ENCODE data around the gene RND3. TPM values are rescaled to one million over a fixed set of nuclear protein-coding genes. Genes with fewer than 3 reads are reported as not detected.

The RND3 gene
- total RNA-seq, 4 donors from 2014 or later, result 12.6 to 69.4 (median 41.1) TPM

DNA sequence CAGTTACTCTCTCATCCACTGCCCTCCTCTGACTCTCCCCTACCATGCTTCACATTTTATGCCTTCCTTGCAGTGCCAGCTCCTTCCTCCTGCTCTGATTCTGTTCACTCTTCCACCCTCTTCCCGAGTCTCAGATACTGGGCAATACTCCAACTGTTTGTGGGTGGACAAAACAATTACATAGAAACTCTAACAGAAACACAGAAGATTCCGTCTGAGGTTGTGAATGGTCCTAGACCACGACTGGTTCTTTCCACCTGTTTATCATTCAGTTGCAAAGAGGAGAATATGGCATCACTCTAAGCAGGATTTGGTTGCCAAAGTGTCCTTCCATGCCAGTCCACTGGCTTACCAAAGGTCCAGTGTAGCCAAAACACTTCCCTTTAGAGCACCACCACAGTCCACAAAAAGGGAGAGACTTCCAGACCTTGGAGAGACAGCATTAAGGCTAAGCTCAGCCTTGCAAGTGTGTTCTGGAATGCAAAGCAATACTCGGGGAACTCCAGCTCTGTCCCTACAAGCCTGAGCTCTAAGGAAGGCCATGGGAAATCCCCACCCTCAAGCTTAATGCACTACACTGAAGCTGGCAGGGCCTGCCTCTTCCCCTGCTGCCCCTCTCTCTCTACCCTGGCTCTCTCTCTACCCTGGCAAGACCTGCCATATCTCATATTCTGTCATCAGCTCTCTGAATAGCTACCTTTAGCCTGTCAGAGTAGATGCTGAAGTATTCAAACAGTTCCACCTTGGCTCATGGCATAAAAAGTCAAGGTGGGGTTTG lies 33.6 kb upstream of the RND3 start:
- H3K27me3 ChIP-seq, result no peaks in the 10 kb centered on the region
- H3K4me3 ChIP-seq, result no peak overlapping the region
- no peak overlapping the region for H3K27ac ChIP-seq
- H3K9me3 ChIP-seq, result no peaks in the 10 kb centered on the region
- no peaks in the 10 kb centered on the region for H3K36me3 ChIP-seq
- no peak for TF ChIP-seq POLR2A (IDR thresholded peaks at IDR 0.05)
- TF ChIP-seq, protein P1, sequence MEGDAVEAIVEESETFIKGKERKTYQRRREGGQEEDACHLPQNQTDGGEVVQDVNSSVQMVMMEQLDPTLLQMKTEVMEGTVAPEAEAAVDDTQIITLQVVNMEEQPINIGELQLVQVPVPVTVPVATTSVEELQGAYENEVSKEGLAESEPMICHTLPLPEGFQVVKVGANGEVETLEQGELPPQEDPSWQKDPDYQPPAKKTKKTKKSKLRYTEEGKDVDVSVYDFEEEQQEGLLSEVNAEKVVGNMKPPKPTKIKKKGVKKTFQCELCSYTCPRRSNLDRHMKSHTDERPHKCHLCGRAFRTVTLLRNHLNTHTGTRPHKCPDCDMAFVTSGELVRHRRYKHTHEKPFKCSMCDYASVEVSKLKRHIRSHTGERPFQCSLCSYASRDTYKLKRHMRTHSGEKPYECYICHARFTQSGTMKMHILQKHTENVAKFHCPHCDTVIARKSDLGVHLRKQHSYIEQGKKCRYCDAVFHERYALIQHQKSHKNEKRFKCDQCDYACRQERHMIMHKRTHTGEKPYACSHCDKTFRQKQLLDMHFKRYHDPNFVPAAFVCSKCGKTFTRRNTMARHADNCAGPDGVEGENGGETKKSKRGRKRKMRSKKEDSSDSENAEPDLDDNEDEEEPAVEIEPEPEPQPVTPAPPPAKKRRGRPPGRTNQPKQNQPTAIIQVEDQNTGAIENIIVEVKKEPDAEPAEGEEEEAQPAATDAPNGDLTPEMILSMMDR (IDR thresholded peaks at IDR 0.05), result no peak
- DNase-seq, result no peak
- intact Hi-C loops (cut with DNase I; ENCODE audit: low total_unique reads), result no loop called here
- H3K4me1 ChIP-seq, result no peaks in the 10 kb centered on the region

DNA sequence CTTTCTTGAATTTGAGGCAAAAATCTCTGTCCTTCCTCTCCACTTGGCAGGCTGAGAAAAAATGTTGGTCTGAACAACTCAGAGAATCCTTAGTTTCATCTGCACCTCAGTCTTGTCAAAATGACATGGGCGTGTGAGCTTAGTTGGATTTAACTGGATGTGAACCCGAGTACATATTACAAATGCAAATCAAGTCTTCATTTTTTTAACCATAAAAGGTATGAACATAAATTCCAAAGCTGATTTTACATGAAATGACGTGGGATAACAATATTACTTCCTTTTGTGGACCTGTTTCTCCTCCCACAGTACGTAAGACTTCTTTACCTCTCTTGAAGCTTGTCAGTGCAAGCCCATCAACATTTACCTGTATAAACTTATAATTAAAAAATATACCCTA lies 32.6 kb upstream of the RND3 start:
- intact Hi-C loops (cut with DNase I; ENCODE audit: low total_unique reads), result no loop called here
- no peaks in the 10 kb centered on the region for H3K27me3 ChIP-seq
- no peak for TF ChIP-seq POLR2A (IDR thresholded peaks at IDR 0.05)
- TF ChIP-seq, protein P1 (IDR thresholded peaks at IDR 0.05), result no peak
- no peak for DNase-seq
- no peaks in the 10 kb centered on the region for H3K36me3 ChIP-seq
- H3K4me3 ChIP-seq, result no peak overlapping the region
- no peaks in the 10 kb centered on the region for H3K4me1 ChIP-seq
- no peaks in the 10 kb centered on the region for H3K9me3 ChIP-seq
- H3K27ac ChIP-seq, result no peak overlapping the region

DNA sequence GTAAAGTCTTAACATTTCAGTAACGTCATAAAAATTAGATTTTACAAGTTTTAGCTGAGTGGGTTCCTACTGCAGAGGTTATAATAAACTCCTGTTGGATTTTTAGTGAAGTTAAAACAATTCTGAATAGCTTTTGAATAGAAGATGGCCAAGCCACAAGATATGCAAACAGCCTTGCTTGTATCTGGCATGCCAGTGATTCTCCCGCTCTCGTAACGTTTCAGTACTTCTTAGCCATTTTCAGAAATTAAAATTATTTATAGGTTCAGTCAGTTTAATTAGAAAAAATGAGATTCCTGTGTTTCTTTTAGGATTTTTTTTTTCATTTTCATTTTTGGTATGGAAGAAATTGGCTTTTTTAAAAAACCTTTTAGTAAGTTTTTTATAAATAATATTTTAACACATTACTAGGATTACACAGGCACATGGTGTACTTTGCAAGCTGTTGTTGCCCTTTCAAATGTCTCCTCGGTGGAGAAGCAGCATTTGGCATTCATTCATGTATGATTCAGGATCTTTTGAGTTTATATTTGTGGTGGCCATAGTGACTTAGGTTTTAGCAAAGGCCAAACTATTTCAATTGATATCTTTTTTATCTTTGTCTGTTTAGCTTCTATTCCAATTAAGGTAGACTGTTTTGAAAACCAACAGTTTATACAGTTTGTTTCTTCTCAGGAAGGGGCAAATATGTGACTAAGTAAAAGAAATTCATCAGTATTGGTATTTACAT lies 30.6 kb upstream of the RND3 start:
- H3K9me3 ChIP-seq, result no peaks in the 10 kb centered on the region
- H3K27ac ChIP-seq, result no peak overlapping the region
- TF ChIP-seq POLR2A (IDR thresholded peaks at IDR 0.05), result no peak
- TF ChIP-seq, protein P1 (IDR thresholded peaks at IDR 0.05), result no peak
- no peaks in the 10 kb centered on the region for H3K4me1 ChIP-seq
- H3K27me3 ChIP-seq, result no peaks in the 10 kb centered on the region
- no peak overlapping the region for H3K4me3 ChIP-seq
- intact Hi-C loops (cut with DNase I; ENCODE audit: low total_unique reads), result no loop called here
- no peaks in the 10 kb centered on the region for H3K36me3 ChIP-seq
- no peak for DNase-seq

DNA sequence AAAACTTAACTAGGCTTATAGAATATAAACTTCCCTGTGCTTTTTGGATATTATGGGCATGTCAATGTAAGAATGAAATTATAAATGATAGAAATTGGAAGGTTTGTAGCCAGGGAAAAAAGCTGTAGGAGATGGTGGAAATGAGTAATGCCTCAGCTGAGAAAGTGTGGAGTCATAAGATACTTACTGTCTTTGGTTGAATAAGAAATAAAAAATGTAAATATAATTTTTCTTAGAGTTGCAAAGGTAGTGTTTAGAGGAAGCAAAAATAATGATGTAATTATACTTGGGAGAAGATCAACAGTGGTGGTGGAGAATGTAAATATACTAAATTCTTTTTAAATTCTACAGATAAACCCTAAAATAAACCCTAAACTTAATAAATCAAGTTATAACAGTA lies 26.2 kb upstream of the RND3 start:
- no peaks in the 10 kb centered on the region for H3K27me3 ChIP-seq
- DNase-seq, result no peak
- intact Hi-C loops (cut with DNase I; ENCODE audit: low total_unique reads), result no loop called here
- H3K4me1 ChIP-seq, result no peaks in the 10 kb centered on the region
- no peak overlapping the region for H3K27ac ChIP-seq
- no peaks in the 10 kb centered on the region for H3K36me3 ChIP-seq
- no peaks in the 10 kb centered on the region for H3K9me3 ChIP-seq
- TF ChIP-seq, protein P1 (IDR thresholded peaks at IDR 0.05), result no peak
- no peak for TF ChIP-seq POLR2A (IDR thresholded peaks at IDR 0.05)
- H3K4me3 ChIP-seq, result no peak overlapping the region

DNA sequence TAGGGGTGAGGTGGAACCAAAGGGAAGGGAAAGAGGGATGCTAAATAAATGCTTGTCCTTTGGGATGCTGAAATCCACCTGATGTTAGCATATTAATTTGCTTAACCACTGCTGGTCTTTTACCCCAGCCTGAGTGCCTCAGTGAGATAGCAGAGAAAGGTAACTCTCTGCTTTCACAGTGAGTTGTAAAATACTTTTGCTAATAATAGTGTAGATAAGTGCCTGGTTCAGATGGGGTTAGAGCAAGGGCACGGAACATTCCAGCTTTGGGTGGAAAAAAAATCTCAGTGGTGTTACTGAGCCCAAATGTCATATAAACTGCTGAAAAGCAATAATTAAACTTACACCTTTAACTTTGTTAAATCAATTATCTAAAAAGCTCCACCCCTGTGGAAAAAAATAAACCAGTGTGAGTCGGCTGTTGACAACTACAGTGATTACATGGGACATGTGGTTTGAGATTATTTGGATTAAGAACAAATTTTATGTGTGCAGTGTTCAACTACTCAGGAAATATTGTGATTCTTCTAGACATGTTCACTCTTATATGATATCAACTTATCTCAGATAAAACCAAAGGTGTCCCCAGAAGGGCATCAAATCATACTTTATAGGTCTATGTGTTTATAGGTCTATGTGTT lies 21.1 kb upstream of the RND3 start:
- no peak for DNase-seq
- intact Hi-C loops (cut with DNase I; ENCODE audit: low total_unique reads), result no loop called here
- TF ChIP-seq, protein P1 (IDR thresholded peaks at IDR 0.05), result no peak
- TF ChIP-seq POLR2A (IDR thresholded peaks at IDR 0.05), result no peak
- no peak overlapping the region for H3K4me3 ChIP-seq
- H3K27ac ChIP-seq, result no peak overlapping the region
- no peaks in the 10 kb centered on the region for H3K36me3 ChIP-seq
- no peaks in the 10 kb centered on the region for H3K27me3 ChIP-seq
- no peaks in the 10 kb centered on the region for H3K4me1 ChIP-seq
- no peaks in the 10 kb centered on the region for H3K9me3 ChIP-seq
